Activated CD8-positive, alpha-beta memory T cell treated with anti-CD3 and anti-CD28 coated beads, Interleukin-2, amount 50 U/mL, for 4 hours (primary cell): ENCODE results near the gene FCGR3B.
"Not testable (repeated sequence)": the region's sequence is repeated elsewhere in the genome, so short reads cannot be mapped to it uniquely, and the experiment has no call there.

Experiments used
- DNase-seq: peaks from one replicate; pipeline ENCODE4 v3.0.0-alpha.2; 2020

The FCGR3B gene

DNA sequence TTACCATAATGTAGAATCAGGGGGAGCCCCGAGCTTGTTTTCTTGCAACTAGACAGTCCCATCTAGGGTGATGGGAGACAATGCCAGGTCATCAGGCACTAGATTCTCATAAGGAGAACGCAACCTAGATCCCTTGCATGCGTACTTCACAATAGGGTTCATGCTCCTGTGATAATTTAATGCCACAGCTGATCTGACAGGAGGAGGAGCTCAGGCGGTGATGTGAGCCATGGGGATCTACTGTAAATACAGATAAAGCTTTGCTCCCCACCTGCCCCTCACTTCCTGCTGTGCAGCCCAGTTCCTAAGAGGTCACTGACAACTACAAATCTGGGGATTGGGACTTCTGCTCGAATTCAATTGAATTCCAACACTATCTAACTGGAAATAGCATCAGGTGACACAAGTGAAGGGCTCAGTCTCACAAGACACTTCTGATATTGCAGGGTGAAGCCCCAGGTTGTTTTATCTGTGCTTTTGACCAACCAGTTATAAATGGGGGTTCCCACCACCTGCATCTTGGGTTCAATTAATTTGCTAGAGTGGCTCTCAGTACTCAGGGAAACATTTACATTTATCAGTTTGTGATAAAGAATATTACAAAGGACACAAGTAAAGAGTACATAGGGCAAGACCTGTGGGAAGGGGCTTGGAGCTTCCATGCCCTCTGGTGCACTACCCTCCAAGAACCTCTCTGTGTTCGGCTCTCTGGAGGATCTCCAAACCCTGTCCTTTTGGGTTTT is 7.4 kb upstream of the FCGR3B start:
- DNase-seq: not testable (repeated sequence)

DNA sequence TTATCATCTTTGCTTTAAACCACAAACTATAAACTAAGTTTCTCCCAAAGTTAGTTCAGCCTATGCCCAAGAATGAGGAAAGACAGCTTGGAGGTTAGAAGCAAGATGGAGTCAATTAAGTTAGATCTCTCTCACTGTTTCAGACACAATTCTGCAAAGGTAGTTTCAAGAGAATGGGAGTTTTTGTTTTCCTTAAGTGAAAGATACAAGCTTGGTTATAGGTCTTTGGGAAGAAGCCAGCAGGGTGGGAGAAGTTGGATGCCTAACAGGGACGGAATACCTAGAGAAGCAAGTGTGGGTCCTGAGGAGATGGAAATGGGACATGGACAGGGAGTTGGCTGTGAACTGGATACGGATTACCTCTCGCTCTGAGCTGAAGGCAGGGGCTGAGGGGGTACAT is 6.0 kb upstream of the FCGR3B start:
- DNase-seq: not testable (repeated sequence)

- DNase-seq: not testable (repeated sequence)
Observed at GRCh38 chr1:161636189-161636782, 5.3 kb upstream of the FCGR3B start.

DNA sequence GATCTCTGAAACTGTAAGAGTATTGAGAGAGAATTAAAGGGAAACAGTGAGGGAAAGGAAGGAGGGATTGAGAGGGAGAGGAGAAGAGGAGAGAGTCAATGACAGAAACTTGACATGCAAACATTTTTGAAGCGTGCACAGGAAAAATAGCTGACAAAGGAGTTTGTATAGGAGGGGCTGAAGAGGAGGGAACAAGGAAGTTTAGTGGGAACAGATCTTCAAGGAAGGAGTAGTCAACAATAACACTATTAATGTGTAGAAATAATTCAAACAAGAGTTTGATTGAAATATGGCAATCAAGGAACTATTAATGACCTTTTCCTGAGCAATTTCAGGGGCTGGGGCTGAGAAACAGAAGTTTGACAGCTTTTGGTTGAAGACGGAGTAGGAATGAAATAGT is 4.0 kb upstream of the FCGR3B start:
- DNase-seq: not testable (repeated sequence)

GRCh38 chr1:161630128-161630742 is 741 bp downstream of the FCGR3B start:
- not testable (repeated sequence) for DNase-seq

GRCh38 chr1:161626445-161627146 is 4.4 kb downstream of the FCGR3B start:
- DNase-seq: not testable (repeated sequence)

GRCh38 chr1:161624605-161625004 is 6.4 kb downstream of the FCGR3B start:
- DNase-seq: not testable (repeated sequence)

DNA sequence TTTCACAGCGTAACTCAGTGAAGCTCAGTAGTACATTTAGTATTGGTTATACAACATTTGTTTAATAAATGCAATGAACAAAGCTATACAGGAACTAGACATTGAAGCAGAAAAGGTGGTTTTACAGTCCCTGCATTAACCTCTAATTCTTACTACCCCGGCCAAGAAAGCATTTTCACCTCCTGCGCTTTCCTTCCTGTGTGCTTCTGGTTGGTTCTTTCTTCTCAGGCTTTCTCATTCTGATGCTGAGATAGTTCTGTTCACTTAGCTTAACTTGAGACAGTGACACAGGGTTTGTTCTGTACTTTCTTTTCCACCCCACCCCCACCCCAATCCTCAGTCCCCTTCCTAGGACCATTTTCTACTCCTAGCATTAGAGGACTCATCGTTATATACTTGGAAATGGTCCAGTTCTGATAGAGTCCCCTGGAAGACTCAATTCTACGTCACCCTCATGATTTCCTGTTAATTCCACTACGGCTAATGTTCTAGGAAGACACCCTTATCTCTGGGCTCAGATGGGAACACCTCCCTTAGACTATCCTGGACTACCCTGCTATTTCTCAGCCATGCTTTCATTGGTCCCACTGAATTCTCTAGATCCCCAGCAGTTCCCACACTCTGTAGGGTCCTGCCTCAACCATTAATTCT is 7.5 kb downstream of the FCGR3B start:
- not testable (repeated sequence) for DNase-seq

GRCh38 chr1:161622054-161622453 is 8.9 kb downstream of the FCGR3B start:
- not testable (repeated sequence) for DNase-seq

DNA sequence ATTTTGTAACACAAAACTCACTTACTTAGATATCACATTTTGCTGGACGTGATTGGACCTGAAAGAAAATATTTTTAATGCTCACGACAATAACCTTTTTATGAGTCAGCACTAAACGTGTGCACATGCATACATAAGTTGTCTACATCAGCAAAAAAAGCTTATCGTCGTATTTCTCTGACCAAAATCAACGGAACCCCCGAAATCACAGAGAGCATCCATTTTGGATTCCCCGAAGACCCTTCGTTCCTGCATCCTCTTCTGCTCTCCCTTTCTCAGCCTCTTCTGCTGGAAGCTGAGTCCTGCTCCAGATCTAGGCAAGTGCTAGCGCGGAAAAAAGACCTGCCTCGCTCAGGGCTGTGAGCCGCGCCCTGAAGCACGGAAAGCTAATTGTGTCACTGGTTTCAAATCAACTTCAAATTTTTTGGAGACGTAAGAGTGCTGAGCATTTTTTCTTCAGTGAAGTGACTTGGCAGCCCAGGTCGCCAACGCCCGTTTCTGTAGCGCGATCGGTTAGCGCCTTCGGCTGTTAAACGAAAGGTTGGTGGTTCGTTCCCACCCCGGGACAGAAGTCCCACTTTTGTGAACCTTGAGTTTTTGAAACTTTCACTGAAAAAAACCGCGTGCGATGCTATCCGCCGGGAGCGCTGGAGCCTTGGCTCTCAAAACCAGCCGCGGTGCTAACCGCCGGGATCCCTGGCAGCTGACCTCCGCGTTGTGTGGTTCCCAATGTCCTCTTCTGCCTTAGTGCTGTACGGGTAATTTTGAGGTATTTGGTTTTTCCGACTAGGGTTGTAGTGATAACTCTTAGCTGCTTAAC is 9.6 kb downstream of the FCGR3B start:
- peak; percentile 70 for DNase-seq

- DNase-seq: not testable (repeated sequence)
Observed at GRCh38 chr1:161620399-161620798, 10.6 kb downstream of the FCGR3B start.

- not testable (repeated sequence) for DNase-seq
Observed at GRCh38 chr1:161618517-161618916, 12.5 kb downstream of the FCGR3B start.

DNA sequence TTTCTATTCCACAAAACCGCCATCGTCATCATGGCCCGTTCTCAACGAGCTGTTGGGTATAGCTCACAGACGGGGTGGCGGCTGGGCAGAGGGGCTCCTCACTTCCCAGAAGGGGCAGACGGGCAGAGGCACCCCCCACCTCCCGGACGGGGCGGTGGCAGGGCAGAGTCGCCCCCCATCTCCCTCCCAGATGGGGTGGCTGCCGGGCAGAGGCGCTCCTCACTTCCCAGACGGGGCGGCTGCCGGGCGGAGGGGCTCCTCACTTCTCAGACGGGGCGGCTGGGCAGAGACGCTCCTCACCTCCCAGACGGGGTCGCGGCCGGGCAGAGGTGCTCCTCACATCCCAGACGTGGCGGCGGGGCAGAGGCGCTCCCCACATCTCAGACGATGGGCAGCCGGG is 14.6 kb downstream of the FCGR3B start:
- DNase-seq: not testable (repeated sequence)

DNA sequence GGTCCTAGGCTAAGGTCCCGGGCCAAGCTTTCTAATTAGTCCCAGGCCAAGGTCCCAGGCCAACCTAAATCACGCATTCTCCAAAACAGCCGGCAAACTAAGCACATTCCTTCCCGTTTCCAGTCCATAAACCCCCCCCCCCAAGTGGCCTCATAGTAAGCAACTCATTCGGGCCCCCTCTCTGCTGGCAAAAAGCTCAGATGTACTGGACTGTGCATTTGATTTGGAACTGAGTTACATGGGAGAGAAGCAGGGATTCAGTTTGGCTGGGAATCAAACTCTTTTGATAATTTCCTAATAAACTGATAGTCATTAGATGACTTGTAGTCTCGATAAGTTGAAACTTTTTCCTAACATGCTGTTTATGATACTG is 17.8 kb downstream of the FCGR3B start:
- not testable (repeated sequence) for DNase-seq

DNA sequence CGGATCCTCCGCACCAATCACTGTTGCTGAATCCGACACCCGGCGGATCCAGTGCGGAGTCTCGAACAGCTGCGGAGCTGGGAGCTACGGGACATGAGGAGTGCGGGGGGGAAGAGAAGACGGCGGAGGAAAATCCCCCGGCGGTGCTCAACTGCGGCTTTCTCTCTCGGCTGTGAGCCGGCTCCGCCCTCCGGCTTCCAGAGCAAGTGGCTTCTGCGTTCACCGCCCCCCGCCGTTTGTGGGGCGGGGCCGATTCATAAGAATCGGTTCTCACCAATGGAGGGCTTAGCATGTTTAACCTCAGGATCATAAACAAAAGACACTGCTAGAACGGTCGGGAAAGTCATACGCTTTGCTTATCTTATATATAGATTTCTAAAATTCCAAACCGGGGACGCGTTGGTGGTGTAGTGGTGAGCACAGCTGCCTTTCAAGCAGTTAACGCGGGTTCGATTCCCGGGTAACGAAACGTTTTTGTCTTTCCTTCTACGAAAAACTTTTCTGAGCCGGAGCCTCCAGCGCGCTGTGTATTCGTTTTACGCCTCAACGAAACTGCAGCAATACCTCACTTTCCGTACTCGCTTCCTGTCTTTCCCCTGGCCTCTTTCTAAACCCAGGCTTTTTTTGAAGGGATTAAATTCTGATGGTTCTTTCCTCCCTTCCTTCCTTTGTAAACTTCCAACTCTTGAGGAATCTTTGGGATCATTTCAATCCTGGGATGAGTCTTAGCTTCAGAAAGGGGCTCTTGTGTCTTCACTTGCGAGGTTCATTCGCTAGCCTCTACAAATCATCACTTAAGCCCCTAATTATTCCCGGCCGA is 18.4 kb downstream of the FCGR3B start:
- peak; percentile 80 for DNase-seq

DNA sequence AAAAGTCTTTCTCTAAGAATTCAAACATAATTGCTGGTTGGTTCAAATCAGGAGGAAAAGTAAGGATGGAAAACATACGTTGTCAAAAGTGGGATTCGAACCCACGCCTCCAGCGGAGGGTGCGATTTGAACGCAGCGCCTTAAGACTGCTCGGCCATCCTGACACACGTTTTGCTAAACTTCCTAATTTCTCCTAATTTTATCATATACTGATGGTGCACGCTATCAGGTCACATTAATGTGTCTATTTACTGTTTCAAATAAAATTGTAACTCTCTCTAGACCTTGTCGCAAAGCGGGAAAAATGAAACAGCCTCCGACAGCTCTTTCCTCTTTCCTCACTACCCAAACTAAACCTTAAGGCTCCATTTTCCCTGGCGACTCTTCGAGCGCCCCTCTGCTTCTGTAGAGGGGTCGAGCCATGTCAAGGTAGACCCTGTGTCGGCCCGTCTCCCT is 19.1 kb downstream of the FCGR3B start:
- DNase-seq: not testable (repeated sequence)

- DNase-seq: not testable (repeated sequence)
Observed at GRCh38 chr1:161610198-161610597, 20.8 kb downstream of the FCGR3B start.

- not testable (repeated sequence) for DNase-seq
Observed at GRCh38 chr1:161606541-161607336, 24.2 kb downstream of the FCGR3B start.

GRCh38 chr1:161605762-161606540 is 25.0 kb downstream of the FCGR3B start:
- DNase-seq: not testable (repeated sequence)
